Measurements from ENCODE around the gene MALRD1.

GRCh38 chr10:19570120-19570519 is 521.5 kb downstream of the MALRD1 start:
- TF ChIP-seq CTCF (IDR thresholded peaks at IDR 0.05; ENCODE audit: low read length) (no peak), EZH2 (IDR thresholded peaks at IDR 0.05; ENCODE audit: borderline replicate concordance, low read length) (no peak)

All from OCI-LY1 (cell line).